NCI-H1105 treated with DMSO at 0.1 percent for 48 hours (cell line): ENCODE results near the gene ARL13B.
"Not testable (repeated sequence)": the region's sequence is repeated elsewhere in the genome, so short reads cannot be mapped to it uniquely, and the experiment has no call there.

ENCODE experiments used
- DNase-seq: peaks from one replicate; lab custom pipeline; 2025; lab: John Stamatoyannopoulos, UW

Gene ARL13B

GRCh38 chr3:94062513-94063404, 82.8 kb downstream of the ARL13B start, which contains the start of the genes DHFR2 and NSUN3:
Gene DHFR2, minus strand, starts transcription at chr3:94062916. Its CDS starts 1,405 bp downstream, at chr3:94061511.
Gene NSUN3, plus strand, starts transcription at chr3:94063061. Its CDS starts 66 bp downstream, at chr3:94063127.
- DNase-seq = peak; percentile 96

GRCh38 chr3:94063496-94064119, 83.7 kb downstream of the ARL13B start:
- DNase-seq = no peak

- no peak for DNase-seq
Measured at GRCh38 chr3:94064243-94064860, 84.4 kb downstream of the ARL13B start.

- DNase-seq = no peak
Measured at GRCh38 chr3:94065122-94065521, 85.2 kb downstream of the ARL13B start.

GRCh38 chr3:94065819-94066480, 86.0 kb downstream of the ARL13B start:
- DNase-seq = no peak

GRCh38 chr3:94066506-94067500, 86.8 kb downstream of the ARL13B start:
- DNase-seq = no peak

GRCh38 chr3:94069194-94069813, 89.3 kb downstream of the ARL13B start:
- peak; percentile 43 for DNase-seq

GRCh38 chr3:94070341-94070911, 90.5 kb downstream of the ARL13B start:
- DNase-seq = no peak

- DNase-seq = no peak
Measured at GRCh38 chr3:94071713-94072284, 91.8 kb downstream of the ARL13B start.

- DNase-seq = no peak
Measured at GRCh38 chr3:94076055-94076454, 96.1 kb downstream of the ARL13B start.

GRCh38 chr3:94080552-94080951, 100.6 kb downstream of the ARL13B start:
- DNase-seq = not testable (repeated sequence)

- DNase-seq = no peak
Measured at GRCh38 chr3:94081884-94082283, 101.9 kb downstream of the ARL13B start.

- DNase-seq = peak; percentile 97
Measured at GRCh38 chr3:94082391-94082937, 102.5 kb downstream of the ARL13B start.

- no peak for DNase-seq
Measured at GRCh38 chr3:94083261-94083660, 103.3 kb downstream of the ARL13B start.

GRCh38 chr3:94089126-94089525, 109.2 kb downstream of the ARL13B start:
- no peak for DNase-seq

- DNase-seq = no peak
Measured at GRCh38 chr3:94092086-94092485, 112.1 kb downstream of the ARL13B start.

GRCh38 chr3:94093151-94093550, 113.2 kb downstream of the ARL13B start:
- DNase-seq = no peak

- DNase-seq = no peak
Measured at GRCh38 chr3:94095111-94095510, 115.2 kb downstream of the ARL13B start.

GRCh38 chr3:94098452-94098851, 118.5 kb downstream of the ARL13B start:
- no peak for DNase-seq
